ENCODE results near the gene PCOLCE2.

GRCh38 chr3:142839831-142840230 lies 49.1 kb downstream of the PCOLCE2 start:
- TF ChIP-seq POLR2AphosphoS5 (IDR thresholded peaks at IDR 0.05; ENCODE audit: low read depth, low read length) (no peak), SIN3A (IDR thresholded peaks at IDR 0.05; ENCODE audit: borderline replicate concordance, insufficient read depth, low read length) (no peak), REST (IDR thresholded peaks at IDR 0.05; ENCODE audit: insufficient read depth in 1 of 2, low read depth in 2 of 2, low read length in 2 of 2) (no peak), TAF1 (IDR thresholded peaks at IDR 0.05; ENCODE audit: borderline replicate concordance, insufficient read depth, low read length) (no peak)

All from PFSK-1 (cell line).